ENCODE measurements around the gene UNC93B1.

The UNC93B1 gene, protein sequence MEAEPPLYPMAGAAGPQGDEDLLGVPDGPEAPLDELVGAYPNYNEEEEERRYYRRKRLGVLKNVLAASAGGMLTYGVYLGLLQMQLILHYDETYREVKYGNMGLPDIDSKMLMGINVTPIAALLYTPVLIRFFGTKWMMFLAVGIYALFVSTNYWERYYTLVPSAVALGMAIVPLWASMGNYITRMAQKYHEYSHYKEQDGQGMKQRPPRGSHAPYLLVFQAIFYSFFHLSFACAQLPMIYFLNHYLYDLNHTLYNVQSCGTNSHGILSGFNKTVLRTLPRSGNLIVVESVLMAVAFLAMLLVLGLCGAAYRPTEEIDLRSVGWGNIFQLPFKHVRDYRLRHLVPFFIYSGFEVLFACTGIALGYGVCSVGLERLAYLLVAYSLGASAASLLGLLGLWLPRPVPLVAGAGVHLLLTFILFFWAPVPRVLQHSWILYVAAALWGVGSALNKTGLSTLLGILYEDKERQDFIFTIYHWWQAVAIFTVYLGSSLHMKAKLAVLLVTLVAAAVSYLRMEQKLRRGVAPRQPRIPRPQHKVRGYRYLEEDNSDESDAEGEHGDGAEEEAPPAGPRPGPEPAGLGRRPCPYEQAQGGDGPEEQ

DNA sequence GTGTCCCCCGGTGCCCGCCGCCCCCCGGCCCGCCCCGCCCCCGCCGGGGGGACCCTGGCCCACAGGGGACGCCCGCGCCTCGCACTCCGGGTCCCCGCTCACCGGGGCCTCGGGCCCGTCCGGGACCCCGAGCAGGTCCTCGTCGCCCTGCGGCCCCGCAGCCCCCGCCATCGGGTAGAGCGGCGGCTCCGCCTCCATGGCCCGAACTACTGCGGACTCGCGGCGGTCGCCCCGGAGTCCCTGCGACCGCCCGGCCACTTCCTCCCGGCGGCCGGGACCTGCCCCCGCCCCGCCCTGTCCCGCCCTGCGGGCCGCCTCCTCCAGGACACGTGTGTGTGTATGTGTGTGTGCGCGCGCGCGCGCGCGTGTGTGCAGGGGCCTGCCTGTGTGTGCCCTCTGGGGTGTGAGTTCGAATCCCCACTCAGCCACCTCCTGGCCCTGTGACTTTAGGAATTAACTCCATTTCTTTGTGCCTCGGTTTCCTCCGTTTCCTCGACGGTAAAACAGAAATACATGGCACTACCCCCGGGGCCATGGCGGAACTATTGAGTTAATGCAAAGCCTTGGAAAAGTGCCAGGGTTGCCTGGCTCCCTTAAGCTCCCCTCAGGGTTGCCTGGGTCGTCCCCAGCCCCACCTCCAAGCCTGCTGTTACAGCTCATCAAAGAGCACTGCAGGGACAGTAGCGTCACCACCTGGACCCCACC, at the start of gene UNC93B1:
Gene UNC93B1 (minus strand): TSS at position 252 of the 705 bp plus-strand sequence. CDS start 54 bp downstream, at position 198.
- peak; percentile 77 for DNase-seq (ENCODE audit: low spot score)

DNA sequence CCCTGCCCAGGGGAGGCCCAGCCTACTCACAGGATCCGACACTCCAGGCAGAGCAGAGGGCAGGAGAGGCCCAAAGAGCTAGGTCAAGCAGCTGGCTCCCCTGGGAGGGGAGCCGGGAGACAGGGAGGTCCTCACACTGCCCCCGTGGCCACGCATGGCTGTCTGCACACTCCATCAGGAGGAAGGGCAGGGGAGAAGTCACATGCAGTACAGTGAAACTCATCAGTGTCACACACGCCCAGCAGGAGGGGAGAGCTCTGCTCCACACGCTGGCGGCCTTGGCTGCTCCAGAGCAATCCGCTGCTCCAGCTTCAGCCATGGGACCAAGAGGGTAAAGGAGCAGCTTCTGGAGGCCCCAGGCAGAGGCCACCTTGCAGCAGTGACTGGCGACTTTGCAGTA, 49.2 kb upstream of the UNC93B1 start:
- DNase-seq (ENCODE audit: low spot score), result no peak

GRCh38 chr11:68052137-68052873, 48.4 kb upstream of the UNC93B1 start:
- DNase-seq (ENCODE audit: low spot score), result no peak

DNA sequence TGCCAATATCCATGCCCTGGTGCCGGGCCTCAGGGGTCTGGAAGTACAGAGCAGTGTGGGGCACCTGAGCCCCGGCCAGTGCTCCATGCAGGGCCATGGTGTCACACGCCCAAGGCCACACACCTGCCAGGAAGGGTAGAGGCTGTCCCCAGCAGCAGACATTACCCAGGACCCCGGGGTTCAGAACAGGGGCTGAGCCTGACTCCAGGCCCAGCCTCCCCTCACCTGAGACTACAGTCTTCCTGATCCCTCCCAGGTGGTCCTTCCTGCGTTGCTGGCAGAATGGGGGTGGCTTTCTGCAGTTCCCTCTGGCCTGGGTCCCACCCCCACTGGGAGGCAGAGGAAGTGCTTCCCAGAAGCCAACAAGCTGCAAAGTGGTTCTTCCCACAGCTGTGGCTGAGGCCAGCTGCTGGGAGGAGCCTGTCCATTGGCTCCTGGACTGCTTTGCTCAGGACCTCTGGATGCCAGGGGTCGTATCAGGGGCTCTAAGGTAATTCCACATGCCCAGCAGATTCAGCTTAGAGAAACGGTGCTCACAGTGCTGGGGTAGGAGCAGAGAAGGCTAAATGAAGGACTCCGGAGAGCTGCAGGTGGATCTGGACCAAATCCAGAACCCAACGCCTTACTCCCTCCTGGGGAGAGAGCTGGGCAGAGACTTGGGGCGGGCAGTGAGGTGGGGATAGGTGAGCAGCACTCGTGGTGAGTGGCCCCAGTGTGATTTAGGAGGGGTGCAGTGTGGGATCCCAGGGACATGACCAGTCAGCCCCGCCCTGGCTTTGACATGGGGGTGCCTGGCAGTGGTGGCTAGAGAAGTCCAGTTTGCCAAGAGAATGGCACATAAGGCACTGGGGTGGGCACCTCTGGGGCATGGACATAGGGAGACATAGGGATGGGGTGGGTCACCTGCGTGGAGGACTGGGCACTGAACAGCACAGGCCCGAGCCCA, 47.6 kb upstream of the UNC93B1 start:
- no peak for DNase-seq (ENCODE audit: low spot score)

- no peak for DNase-seq (ENCODE audit: low spot score)
These were observed 46.5 kb upstream of the UNC93B1 start for GRCh38 chr11:68050371-68050841.

- no peak for DNase-seq (ENCODE audit: low spot score)
These were observed 45.8 kb upstream of the UNC93B1 start for GRCh38 chr11:68049509-68050370.

DNA sequence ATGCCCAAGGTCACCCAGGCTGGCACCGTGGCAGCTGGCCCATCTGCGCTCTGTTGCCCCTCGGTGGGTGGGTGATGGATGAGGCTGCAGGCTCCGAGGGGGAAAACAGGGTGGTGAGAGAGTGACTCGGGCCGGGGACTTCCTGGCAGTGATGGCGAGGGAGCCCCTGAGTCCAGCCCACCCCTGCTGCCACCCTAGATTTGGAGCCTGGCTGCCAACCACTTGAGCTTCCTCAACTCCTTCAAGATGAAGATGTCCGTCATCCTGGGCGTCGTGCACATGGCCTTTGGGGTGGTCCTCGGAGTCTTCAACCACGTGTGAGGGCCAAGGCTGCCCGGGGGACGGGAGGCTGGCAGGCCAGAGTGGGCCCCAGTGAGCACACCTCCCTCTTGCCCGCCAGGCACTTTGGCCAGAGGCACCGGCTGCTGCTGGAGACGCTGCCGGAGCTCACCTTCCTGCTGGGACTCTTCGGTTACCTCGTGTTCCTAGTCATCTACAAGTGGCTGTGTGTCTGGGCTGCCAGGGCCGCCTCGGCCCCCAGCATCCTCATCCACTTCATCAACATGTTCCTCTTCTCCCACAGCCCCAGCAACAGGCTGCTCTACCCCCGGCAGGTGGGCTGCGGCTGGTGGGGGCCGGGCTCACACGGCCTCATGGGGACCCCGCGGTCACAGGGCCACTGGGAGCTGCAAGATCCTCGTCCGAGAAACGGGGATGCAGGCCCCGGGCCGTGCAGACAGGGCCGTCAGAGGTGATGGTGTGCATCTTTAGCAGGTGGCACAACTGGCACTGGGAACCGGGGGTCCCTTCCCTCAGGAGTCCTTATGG, 45.0 kb upstream of the UNC93B1 start:
- no peak for DNase-seq (ENCODE audit: low spot score)

GRCh38 chr11:68047437-68048290, 43.8 kb upstream of the UNC93B1 start:
- DNase-seq (ENCODE audit: low spot score), result no peak

DNA sequence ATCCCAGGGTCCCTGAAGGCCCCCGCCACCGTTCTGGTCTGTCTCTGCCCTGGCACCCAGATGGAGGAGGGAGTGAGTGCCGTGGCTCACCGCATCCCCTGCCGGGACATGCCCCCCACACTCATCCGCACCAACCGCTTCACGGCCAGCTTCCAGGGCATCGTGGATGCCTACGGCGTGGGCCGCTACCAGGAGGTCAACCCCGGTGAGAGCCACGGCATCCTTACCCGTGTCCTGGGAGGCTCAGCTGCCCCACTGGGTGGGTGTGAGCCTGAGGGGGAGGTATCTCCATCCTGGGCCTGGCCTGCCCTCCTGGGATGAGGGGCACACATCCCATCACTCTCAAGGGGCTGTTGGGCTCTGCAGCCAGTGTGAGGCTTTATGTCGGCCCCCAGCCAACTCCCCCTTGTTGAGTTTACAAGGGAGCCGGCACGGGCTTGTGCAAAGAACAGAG, 41.0 kb upstream of the UNC93B1 start:
- no peak for DNase-seq (ENCODE audit: low spot score)

- no peak for DNase-seq (ENCODE audit: low spot score)
These were observed 40.4 kb upstream of the UNC93B1 start for GRCh38 chr11:68044145-68044813.

- no peak for DNase-seq (ENCODE audit: low spot score)
These were observed 39.6 kb upstream of the UNC93B1 start for GRCh38 chr11:68043349-68044144.

DNA sequence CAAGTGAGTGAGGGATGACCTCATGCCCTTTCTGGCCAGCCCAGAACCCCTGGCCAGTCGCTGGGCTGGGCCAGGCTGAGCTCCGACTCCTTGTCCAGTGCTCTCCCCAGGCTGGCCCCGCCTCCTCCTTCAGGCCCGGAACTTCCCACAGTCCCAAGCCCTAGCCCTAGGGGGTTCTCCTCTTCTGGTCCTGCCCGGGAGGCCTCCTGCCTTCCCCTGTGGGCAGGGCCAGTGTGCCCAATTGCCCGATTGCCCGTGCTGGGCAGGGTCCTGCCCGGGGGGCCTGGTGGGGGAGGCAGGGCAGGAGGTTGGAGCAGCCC, 39.1 kb upstream of the UNC93B1 start:
- no peak for DNase-seq (ENCODE audit: low spot score)

DNA sequence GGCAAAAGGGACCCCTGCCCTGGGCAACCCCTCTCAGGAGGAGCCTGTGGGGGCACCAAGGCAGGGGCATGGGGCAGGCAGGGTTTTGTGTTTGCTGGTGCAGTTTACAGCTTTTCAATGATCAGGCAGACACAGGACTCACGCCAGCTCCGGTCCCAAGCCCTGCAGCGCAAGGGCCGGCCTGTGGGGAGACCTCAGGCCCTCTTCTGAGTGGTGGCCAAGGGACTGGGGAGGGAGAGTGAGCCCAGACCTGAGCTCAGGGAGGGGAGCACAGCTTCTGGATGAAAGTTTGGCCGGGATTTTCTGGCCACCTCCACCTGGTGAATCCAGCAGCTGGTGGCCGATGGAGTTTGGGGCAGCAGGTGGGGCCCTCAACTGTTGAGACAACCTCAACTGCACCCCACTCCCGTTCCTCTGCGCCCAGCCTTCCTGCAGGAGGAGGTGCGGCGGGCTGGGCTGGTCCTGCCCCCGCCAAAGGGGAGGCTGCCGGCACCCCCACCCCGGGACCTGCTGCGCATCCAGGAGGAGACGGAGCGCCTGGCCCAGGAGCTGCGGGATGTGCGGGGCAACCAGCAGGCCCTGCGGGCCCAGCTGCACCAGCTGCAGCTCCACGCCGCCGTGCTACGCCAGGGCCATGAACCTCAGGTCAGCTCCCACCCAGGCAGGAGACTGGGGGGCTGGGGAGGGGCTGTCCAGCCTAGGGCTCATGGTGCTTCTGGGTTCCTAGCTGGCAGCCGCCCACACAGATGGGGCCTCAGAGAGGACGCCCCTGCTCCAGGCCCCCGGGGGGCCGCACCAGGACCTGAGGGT, 38.5 kb upstream of the UNC93B1 start:
- no peak for DNase-seq (ENCODE audit: low spot score)

DNA sequence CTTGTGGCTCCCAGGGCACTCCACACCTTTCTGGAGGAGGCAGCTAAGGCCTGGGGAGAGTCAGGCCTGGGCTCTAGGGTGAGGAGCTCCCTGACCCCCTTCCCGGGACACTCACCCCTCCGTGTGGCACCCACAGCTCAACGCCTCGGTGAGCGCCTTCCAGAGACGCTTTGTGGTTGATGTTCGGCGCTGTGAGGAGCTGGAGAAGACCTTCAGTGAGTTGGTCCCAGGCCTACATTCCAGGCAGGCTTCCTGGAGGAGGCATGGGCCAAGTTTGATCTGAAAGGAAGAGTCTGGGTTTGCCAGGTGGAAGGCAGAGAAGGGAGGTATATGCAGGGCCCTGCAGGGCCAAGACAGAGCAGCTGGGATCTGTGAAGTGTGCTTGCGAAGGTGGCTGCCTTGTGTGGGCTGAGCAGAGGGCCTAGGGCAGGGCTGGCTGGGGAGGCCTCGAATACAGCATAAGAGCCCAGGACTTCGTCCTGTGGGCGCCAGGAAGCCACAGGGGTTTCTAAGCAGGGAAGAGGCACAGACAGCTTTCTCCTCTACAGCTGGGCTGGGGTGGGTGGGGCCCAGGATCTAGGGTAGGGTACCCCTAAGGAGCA, 37.8 kb upstream of the UNC93B1 start:
- DNase-seq (ENCODE audit: low spot score), result no peak

DNA sequence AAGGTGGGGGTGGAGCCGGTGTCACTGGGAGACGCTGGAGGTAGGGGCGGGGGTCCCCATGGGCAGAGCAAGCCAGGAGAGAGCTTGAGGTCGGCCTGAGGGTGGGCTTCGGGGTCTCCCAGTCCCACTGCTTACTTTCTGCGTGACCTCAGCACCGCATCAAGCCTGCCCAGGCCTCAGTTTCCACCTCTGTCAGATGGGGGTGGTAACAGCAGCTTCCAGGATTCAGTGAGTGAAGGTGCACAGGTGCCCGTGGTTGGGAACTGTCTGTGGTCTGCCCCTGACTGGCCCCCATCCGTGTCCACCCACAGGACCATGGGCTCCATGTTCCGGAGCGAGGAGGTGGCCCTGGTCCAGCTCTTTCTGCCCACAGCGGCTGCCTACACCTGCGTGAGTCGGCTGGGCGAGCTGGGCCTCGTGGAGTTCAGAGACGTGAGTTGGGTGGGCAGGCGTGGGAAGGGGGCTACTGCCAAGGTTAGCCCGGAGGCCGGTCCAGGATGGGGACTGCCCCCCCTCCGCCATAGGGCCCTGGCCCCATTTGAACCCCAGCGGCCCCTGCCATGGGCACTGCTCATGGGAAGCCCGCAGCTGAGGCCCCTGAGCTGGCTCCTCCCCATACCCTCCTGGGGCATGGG, 37.2 kb upstream of the UNC93B1 start:
- no peak for DNase-seq (ENCODE audit: low spot score)
